ENCODE results near the gene LTBP3. TPM values are rescaled to one million over a fixed set of nuclear protein-coding genes. Genes with fewer than 3 reads are reported as not detected.

The LTBP3 gene
- polyA plus RNA-seq, 10 donors, result 104 to 189 (median 128) TPM

DNA sequence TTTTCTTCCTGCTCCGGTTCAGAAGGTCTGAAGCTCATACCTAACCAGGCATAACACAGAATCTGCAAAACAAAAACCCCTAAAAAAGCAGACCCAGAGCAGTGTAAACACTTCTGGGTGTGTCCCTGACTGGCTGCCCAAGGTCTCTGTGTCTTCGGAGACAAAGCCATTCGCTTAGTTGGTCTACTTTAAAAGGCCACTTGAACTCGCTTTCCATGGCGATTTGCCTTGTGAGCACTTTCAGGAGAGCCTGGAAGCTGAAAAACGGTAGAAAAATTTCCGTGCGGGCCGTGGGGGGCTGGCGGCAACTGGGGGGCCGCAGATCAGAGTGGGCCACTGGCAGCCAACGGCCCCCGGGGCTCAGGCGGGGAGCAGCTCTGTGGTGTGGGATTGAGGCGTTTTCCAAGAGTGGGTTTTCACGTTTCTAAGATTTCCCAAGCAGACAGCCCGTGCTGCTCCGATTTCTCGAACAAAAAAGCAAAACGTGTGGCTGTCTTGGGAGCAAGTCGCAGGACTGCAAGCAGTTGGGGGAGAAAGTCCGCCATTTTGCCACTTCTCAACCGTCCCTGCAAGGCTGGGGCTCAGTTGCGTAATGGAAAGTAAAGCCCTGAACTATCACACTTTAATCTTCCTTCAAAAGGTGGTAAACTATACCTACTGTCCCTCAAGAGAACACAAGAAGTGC lies 60.0 kb downstream of the LTBP3 start:
- peak; percentile 74 to 91 (median 77) for DNase-seq

DNA sequence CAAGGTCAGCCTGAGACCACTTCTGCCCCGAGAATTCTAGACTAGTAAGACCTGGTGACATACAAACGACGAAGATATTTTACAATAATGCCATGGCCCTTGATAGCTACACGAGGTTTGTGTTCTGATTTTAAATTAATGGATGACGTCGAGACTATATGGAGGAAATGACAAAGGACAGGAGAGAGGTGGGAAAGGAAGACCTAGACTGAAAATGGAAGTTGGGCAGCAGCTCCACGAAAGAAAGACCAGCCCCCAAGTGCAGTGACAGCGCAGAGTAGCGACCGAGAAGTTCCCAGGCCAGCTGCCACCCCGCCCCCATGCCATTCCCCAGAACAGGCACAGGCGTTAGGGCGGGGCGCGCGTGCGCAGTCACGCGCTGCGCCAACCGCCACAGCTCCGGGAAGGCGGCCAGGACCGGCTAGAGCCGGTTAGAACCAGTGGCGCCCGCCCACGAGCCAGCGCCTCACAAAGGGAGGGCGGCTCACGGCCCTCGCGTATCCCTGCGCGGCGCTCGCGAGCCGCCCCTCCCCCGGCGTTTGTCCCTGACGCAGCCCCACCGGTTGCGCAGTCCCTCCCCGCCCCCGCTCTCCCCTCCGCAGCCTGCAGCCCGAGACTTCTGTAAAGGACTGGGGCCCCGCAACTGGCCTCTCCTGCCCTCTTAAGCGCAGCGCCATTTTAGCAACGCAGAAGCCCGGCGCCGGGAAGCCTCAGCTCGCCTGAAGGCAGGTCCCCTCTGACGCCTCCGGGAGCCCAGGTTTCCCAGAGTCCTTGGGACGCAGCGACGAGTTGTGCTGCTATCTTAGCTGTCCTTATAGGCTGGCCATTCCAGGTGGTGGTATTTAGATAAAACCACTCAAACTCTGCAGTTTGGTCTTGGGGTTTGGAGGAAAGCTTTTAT lies 60.8 kb downstream of the LTBP3 start:
- DNase-seq, result peak; percentile 99 to 100 (median 100)

DNA sequence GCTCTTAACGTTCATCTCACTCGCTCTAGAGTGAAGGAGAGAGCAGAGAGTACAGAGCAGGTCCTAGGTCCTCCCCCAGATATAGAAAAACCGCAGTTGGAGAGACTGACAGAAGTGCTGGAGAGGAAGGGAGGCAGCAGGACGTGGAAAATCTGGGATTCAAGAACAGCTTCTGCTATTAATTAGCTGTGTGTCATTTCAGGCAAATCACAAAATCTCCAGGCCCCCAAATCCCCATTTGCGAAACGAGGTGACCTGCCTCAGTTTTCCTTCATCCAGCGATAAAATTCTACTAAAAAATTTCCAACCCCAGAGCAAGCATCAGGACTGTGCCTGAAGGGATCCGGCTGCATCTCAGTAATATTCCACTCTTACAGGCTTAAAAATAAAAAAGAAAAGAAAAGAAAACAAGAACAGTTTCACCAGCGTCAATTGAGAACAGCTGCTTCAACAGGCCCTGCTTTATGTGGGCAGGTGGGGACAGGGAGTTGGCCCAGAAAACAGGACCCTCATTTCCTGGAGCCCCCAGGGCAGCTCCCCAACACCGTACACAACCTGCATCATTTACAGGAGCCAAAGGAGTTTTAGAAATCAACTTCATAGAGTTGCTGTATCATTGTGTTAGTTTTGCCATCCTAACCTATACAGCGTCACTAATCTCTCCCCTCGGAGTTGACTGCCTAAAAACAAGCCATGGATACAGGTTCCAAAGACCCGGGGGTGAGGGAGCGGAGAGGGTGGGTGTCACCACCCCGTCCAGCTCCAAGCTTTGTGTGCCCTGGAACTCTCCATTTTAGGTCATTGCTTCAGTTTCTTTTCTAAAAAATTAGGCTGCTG lies 61.6 kb downstream of the LTBP3 start:
- peak; percentile 66 to 84 (median 74) for DNase-seq

DNA sequence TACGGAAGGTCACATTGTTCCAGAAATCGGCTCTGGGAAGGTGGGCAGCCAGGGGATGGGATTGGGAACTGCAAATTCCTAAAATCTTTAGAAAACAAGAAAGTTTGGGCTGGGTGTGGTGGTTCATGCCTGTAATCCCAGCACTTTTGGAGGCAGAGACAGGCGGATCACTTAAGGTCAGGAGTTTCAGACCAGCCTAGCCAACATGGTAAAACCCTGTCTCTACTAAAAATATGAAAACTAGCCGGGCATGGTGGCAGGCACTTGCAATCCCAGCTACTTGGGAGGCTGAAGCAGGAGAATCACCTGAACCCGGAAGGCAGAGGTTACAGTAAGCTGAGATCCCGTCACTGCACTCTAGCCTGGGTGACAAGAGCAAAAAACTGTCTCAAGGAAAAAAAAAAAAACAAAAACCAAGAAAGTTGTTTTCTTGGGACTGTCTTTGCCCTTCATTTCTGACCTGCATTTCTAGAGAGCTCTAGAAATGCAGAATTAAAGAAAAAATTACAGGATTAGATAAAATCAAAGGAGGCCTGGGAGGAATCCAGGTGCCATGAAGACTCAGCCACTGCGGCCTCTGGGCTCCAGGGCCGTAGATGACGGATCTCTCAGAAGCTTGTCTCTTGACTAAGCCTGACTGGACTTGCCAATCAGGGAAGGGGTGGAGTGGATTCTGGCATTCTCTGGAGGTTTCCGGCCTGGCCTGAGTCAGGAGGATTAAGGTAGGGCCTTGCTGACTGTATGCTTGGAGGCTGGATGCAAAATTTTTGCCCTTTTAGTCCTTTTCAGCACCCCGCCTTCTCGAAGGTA lies 64.6 kb downstream of the LTBP3 start:
- DNase-seq, result peak; percentile 47 to 89 (median 63)

DNA sequence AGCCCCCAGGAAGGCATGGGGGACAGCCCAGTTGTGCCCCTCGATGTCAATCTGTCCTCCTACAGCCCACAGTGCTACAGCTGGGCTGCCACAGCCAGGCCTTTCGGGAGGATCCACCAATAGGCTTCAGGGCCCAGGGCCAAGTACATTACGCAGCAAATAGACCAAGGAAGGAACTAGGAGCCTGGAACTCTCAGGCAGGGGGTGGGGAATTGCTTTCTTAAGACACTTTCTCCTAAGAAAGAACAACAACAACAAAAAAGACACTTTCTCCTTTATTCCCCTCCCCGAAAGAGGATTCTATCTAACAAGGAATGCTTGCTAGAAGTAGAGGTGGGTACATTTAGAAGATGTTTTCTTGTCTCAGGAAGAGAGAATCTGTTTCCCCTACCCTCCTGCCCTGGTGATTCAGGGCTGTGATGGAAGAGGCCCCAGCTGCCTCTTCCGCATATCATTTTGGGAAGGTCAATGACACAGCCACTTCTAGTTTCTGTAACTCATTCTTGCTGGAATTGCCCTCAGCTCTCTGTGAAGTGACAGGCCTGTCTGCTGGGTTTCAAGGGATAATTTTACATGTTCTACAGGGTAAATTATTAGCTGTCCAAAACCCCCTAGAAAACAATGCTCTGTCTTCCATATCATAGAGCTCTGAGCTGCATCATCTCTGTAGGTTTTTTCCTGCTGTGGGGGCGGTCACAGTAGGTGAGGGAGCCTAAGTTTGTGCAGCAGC lies 65.4 kb downstream of the LTBP3 start:
- peak; percentile 87 to 95 (median 91) for DNase-seq

DNA sequence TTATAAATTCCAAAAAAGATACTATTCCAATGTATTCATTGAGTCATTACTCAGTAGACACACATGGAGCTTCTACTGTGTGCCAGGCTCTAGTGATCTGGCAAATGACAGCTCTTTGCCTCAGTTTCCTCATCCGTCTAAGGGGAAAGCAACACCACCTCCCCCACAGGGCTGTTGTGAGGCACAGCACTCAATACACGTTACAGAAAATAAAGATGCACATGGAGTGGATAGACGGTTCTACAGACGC lies 65.8 kb downstream of the LTBP3 start:
- no peak for DNase-seq

DNA sequence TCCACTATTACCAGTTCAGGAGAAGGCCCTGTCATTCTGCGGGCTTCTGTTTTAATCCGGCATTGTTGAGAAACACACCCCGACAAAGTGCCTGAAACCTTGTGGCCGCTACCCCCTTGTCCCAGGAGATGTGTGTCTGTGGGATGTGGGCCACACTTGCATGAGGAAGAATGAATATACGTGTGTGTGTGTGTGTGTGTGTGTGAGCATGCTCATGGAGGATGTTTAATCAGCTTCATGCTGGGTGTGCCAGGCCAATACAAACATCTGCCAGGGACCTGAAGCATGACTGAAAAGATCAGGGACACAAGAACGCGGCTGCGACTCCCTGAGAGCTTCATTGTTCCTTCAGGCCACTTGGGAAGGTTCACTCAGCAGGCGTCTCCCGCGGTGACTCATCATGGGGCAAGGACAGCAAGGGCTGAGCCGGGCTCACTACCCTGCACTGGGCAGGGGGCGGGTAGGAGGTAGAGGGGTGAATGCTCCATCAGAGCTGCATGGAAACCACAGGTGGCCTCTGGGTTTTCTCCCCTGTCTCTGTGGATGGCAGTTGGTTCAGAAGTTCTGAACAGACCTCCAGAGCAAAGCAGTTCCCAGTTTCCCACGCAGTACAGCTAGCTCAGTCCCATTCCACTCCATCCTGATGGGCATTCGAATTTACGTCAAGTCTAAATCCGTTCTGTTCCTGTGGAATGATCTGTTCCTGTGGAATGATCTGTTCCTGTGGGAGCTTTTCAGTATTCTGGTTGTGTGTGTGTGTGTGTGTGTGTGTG lies 66.4 kb downstream of the LTBP3 start:
- DNase-seq, result peak; percentile 47 to 88 (median 72)

DNA sequence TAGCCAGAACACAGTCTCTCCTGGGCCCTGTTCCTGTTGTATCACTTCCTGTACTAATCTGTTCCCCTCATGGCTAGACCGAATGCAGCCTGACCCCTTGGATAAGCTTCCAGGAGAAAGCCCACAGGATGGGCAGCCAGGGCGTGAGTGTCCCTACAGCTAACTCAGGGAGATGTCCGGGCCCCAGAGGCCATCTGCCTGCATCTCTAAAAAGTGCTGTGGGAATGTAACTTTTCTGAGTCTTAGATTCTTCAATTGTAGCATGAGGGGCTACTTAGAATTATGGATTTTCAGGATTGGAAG lies 67.0 kb downstream of the LTBP3 start:
- no peak for DNase-seq

DNA sequence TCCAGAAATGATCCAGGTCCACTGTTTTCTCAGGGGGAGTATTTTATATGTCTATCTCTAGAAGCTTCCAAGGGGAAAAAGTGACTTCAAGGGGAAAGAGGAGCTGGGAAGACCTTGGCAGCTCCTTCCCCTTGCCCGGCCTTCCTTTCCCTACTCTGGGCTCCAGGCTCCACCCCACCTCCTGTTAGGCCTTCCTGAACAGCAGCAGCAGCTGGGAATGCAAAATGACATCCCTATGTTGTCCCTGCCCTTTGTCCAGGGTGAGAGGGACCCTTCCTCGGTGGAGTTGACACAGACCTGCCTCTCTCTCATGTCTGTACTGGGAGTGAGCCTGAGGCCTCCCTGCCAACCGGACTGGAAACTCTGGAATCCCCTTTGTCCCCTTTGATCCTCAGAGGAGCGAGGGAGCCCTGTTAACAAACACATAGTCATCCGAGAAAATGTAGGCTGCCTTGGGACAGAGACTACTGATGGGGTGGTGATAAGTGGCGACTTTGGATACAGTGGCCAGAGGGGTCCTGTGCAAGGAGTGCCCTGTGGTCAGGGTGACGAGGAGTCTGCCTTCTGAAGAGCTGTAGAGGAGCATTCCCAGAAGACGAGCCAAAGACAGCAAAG lies 68.3 kb downstream of the LTBP3 start:
- peak; percentile 61 to 87 (median 76) for DNase-seq

DNA sequence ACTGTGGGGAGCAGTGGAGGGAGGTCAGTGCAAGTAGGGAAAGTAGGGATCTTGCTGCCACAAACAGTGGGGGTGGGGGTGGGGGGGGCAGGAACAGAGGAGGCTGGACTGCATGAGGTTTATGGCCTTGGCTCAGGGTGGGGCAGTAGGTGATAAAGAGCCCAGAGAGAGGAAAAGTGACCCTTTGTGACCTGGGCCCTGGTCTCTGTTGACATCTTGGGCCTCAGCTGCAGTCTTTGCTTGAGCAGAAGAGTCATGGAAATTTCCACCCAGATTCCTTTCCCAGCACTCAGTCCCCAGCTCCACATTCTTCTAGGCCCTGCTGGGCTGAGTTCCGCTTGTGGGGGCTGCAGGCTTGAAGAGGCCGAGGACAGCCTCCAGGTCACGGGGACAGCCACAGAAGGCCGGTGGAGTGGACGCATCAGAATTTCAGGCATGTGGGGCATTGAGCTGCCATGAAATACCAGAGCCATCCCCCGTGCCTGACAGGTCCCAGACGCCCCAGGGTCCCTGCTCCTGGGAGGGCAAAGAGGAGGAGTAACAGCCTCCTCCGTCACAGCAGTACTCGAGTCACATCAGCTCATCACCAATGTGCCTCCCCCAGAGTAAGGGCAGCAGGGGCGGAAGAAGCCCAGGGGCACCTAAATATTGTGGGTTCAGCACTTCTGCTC lies 69.0 kb downstream of the LTBP3 start:
- peak; percentile 77 to 92 (median 83) for DNase-seq

Other genes with a start within 250 kb of the LTBP3 start
- gene CDC42EP2, start 243.5 kb downstream of the LTBP3 start, polyA plus RNA-seq (ENCODE audit: insufficient read length in 10 of 10), result 10 to 100 TPM; 19.7 to 32.2 (median 27.1) TPM
- gene DPF2, start 224.5 kb downstream of the LTBP3 start, polyA plus RNA-seq (ENCODE audit: insufficient read length in 10 of 10), result 10 to 100 TPM; 44.0 to 59.0 (median 48.1) TPM
- gene TIGD3, start 203.6 kb downstream of the LTBP3 start, polyA plus RNA-seq (ENCODE audit: insufficient read length in 10 of 10), result under 1 TPM in 8 of 10 donors, not detected in 2; 0.10 to 0.22 (median 0.19) TPM
- gene SLC25A45, start 175.7 kb downstream of the LTBP3 start, polyA plus RNA-seq (ENCODE audit: insufficient read length in 10 of 10), result 1 to 10 TPM; 5.1 to 9.4 (median 6.2) TPM
- 10 to 100 TPM in 3 of 10 donors, 1 to 10 TPM in 7; 7.4 to 12.7 (median 9.2) TPM for gene FRMD8, start 171.7 kb downstream of the LTBP3 start, polyA plus RNA-seq (ENCODE audit: insufficient read length in 10 of 10)
- gene NEAT1, start 135.6 kb downstream of the LTBP3 start, polyA plus RNA-seq (ENCODE audit: insufficient read length in 10 of 10), result 100 to 1,000 TPM in 3 of 10 donors, 10 to 100 TPM in 7; 39.4 to 242 (median 61.8) TPM
- 100 to 1,000 TPM in 9 of 10 donors, 10 to 100 TPM in 1; 85.1 to 316 (median 172) TPM for gene MALAT1, start 59.3 kb downstream of the LTBP3 start, polyA plus RNA-seq (ENCODE audit: insufficient read length in 10 of 10)
- gene SCYL1, start 33.3 kb downstream of the LTBP3 start, polyA plus RNA-seq (ENCODE audit: insufficient read length in 10 of 10), result 10 to 100 TPM; 37.5 to 56.9 (median 41.6) TPM
- 10 to 100 TPM; 51.9 to 71.8 (median 54.4) TPM for gene ZNRD2, start 12.1 kb upstream of the LTBP3 start, polyA plus RNA-seq (ENCODE audit: insufficient read length in 10 of 10)
- 10 to 100 TPM; 29.3 to 39.1 (median 34.5) TPM for gene FAM89B, start 14.2 kb upstream of the LTBP3 start, polyA plus RNA-seq (ENCODE audit: insufficient read length in 10 of 10)
- 100 to 1,000 TPM; 140 to 326 (median 260) TPM for gene EHBP1L1, start 17.7 kb upstream of the LTBP3 start, polyA plus RNA-seq (ENCODE audit: insufficient read length in 10 of 10)
- 1 to 10 TPM in 6 of 10 donors, under 1 TPM in 4; 0.33 to 2.7 (median 1.1) TPM for gene KCNK7, start 37.4 kb upstream of the LTBP3 start, polyA plus RNA-seq (ENCODE audit: insufficient read length in 10 of 10)
- gene MAP3K11, start 55.9 kb upstream of the LTBP3 start, polyA plus RNA-seq (ENCODE audit: insufficient read length in 10 of 10), result 10 to 100 TPM; 21.8 to 34.2 (median 26.6) TPM
- 10 to 100 TPM; 12.6 to 23.6 (median 17.5) TPM for gene PCNX3, start 57.4 kb upstream of the LTBP3 start, polyA plus RNA-seq (ENCODE audit: insufficient read length in 10 of 10)
- 10 to 100 TPM; 24.4 to 44.3 (median 36.2) TPM for gene SIPA1, start 79.7 kb upstream of the LTBP3 start, polyA plus RNA-seq (ENCODE audit: insufficient read length in 10 of 10)
- 10 to 100 TPM; 38.3 to 47.3 (median 42.1) TPM for gene RELA, start 104.6 kb upstream of the LTBP3 start, polyA plus RNA-seq (ENCODE audit: insufficient read length in 10 of 10)
- gene KAT5, start 153.9 kb upstream of the LTBP3 start, polyA plus RNA-seq (ENCODE audit: insufficient read length in 10 of 10), result 10 to 100 TPM; 29.1 to 39.6 (median 34.4) TPM
- gene RNASEH2C, start 162.4 kb upstream of the LTBP3 start, polyA plus RNA-seq (ENCODE audit: insufficient read length in 10 of 10), result 10 to 100 TPM; 20.0 to 30.6 (median 25.3) TPM
- gene AP5B1, start 222.6 kb upstream of the LTBP3 start, polyA plus RNA-seq (ENCODE audit: insufficient read length in 10 of 10), result 1 to 10 TPM; 1.4 to 3.0 (median 2.2) TPM
- 1 to 10 TPM in 1 of 10 donors, under 1 TPM in 1, not detected in 8; 0.31 to 1.2 TPM for gene OVOL1, start 228.7 kb upstream of the LTBP3 start, polyA plus RNA-seq (ENCODE audit: insufficient read length in 10 of 10)

Data from muscle of back (tissue), 11 donors.